ENCODE data around the gene ZNF839. TPM values are rescaled to one million over a fixed set of nuclear protein-coding genes. Genes with fewer than 3 reads are reported as not detected.

Gene ZNF839
- total RNA-seq, 6 experiments from 2014 or later: 3.6 to 8.7 (median 5.9) TPM

- no peaks in the 10 kb centered on the region for H3K9me3 ChIP-seq
- H3K27me3 ChIP-seq: no peaks in the 10 kb centered on the region
- no peaks in the 10 kb centered on the region for H3K36me3 ChIP-seq
- ATAC-seq (no peak), DNase-seq (no peak)
- no peaks in the 10 kb centered on the region for H3K4me1 ChIP-seq
- no peak overlapping the region for H3K27ac ChIP-seq
- WGBS (ENCODE audit: insufficient coverage, low coverage, low lambda C conversion rate, missing lambda C conversion rate): 82% methylated on average over 6 of the region's 9 CpGs
- TF ChIP-seq CTCF (IDR thresholded peaks at IDR 0.05) (no peak), POLR2A (IDR thresholded peaks at IDR 0.05) (no peak)
- intact Hi-C loops (cut with DNase I): no loop called here
- no peak overlapping the region for H3K4me3 ChIP-seq
Observed at GRCh38 chr14:102282751-102283465, 36.6 kb upstream of the ZNF839 start.

DNA sequence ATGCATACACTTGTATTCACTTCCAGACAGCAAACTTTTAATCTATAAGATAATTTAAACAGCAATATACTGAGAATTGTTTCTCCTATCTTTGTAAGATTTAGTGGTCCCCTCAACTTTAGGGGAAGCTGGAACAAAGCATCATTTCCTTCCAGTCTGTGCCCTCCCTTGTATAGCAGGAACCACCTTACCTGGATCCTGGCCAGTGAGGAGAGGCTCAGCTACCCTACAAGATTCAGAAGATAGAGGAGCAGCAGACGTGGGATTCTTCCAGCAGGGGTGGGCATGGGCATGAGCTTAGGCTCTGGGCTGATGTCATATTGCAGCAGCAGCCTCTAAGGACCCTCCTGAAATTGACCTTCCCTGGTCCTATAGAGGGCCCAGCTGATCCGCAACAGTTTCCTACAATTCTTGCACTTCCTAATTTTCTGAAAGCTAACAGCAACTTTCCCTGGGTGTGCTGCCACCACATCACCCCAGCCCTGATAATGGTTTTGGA is 35.9 kb upstream of the ZNF839 start:
- no peaks in the 10 kb centered on the region for H3K36me3 ChIP-seq
- ATAC-seq (no peak), DNase-seq (no peak)
- no peak overlapping the region for H3K27ac ChIP-seq
- intact Hi-C loops (cut with DNase I): no loop called here
- 17% methylated on average over 1 of the region's 2 CpGs for WGBS (ENCODE audit: insufficient coverage, low coverage, low lambda C conversion rate, missing lambda C conversion rate)
- no peak overlapping the region for H3K4me3 ChIP-seq
- no peak for TF ChIP-seq CTCF (IDR thresholded peaks at IDR 0.05)
- TF ChIP-seq POLR2A (IDR thresholded peaks at IDR 0.05): no peak
- no peaks in the 10 kb centered on the region for H3K27me3 ChIP-seq
- H3K9me3 ChIP-seq: no peaks in the 10 kb centered on the region
- no peaks in the 10 kb centered on the region for H3K4me1 ChIP-seq

- no peak for TF ChIP-seq CTCF (IDR thresholded peaks at IDR 0.05)
- no peak for TF ChIP-seq POLR2A (IDR thresholded peaks at IDR 0.05)
- Histone ChIP-seq H3K9me3 (no peaks in the 10 kb centered on the region), H3K27ac (no peak overlapping the region), H3K36me3 (no peaks in the 10 kb centered on the region), H3K4me3 (no peak overlapping the region), H3K27me3 (no peaks in the 10 kb centered on the region), H3K4me1 (no peaks in the 10 kb centered on the region)
- DNase-seq (no peak), ATAC-seq (no peak)
- intact Hi-C loops (cut with DNase I): no loop called here
- 82% methylated on average over 2 of the region's 2 CpGs for WGBS (ENCODE audit: insufficient coverage, low coverage, low lambda C conversion rate, missing lambda C conversion rate)
Observed at GRCh38 chr14:102285106-102285505, 34.4 kb upstream of the ZNF839 start.

- intact Hi-C loops (cut with DNase I): no loop called here
- Histone ChIP-seq H3K27me3 (no peaks in the 10 kb centered on the region), H3K9me3 (no peaks in the 10 kb centered on the region), H3K27ac (no peak overlapping the region), H3K4me1 (no peaks in the 10 kb centered on the region), H3K4me3 (no peak overlapping the region), H3K36me3 (no peaks in the 10 kb centered on the region)
- WGBS (ENCODE audit: insufficient coverage, low coverage, low lambda C conversion rate, missing lambda C conversion rate): 88% methylated on average over 1 of the region's 2 CpGs
- DNase-seq (no peak), ATAC-seq (no peak)
- TF ChIP-seq CTCF (IDR thresholded peaks at IDR 0.05) (no peak), POLR2A (IDR thresholded peaks at IDR 0.05) (no peak)
Observed at GRCh38 chr14:102288139-102288538, 31.4 kb upstream of the ZNF839 start.
